ENCODE data around the gene TPSAB1.

- no peak for TF ChIP-seq CTCF (IDR thresholded peaks at IDR 0.05)
- no peak for TF ChIP-seq POLR2A (IDR thresholded peaks at IDR 0.05)
These were observed 16.4 kb downstream of the TPSAB1 start for GRCh38 chr16:1256874-1257322.

Data from ovary (tissue), 3 donors.